Upper lobe of right lung (tissue), 1 donor: ENCODE results near the gene ANGEL2. TPM values are rescaled to one million over a fixed set of nuclear protein-coding genes. Genes with fewer than 3 reads are reported as not detected.

Experiments used
- ATAC-seq: fragments of 200-7000 bp; cut with Tn5 transposase; one replicate; pipeline ENCODE4 v1.9.1; 2020; ENCODE audit warnings: mild to moderate bottlenecking, moderate library complexity
- DNase-seq: peaks from one replicate; pipeline ENCODE4 v3.0.0-alpha.2; 2020
- H3K27ac ChIP-seq: fragments of 200-600 bp; one replicate; pipeline ENCODE4 v1.8.0; 2022
- H3K27me3 ChIP-seq: fragments of 200-600 bp; one replicate; pipeline ENCODE4 v1.8.0; 2022; ENCODE audit warnings: mild to moderate bottlenecking
- H3K36me3 ChIP-seq: fragments of 200-600 bp; one replicate; pipeline ENCODE4 v1.8.0; 2022
- H3K4me1 ChIP-seq: fragments of 200-600 bp; one replicate; pipeline ENCODE4 v1.8.0; 2022
- H3K4me3 ChIP-seq: fragments of 200-600 bp; one replicate; pipeline ENCODE4 v1.8.0; 2022; ENCODE audit warnings: mild to moderate bottlenecking
- H3K9me3 ChIP-seq: fragments of 200-600 bp; one replicate; pipeline ENCODE4 v1.8.0; 2022
- intact Hi-C: fragments of 100-400 bp; cut with DNase I; formaldehyde crosslinking; loops from one replicate; pipeline ENCODE4 v1.11.0; 2022
- long read RNA-seq: library from polyadenylated mRNA; unstranded; transcript quantifications from one replicate; pipeline ENCODE4 v2.0.0, GENCODE V29; 2021
- total RNA-seq: library from RNA; stranded (reverse); fragmentation: NEBNext Ultra II Directional; extraction: Animal tissue kit (Norgen Biotek cat#: 25700); gene quantifications from one replicate; pipeline ENCODE4 v1.2.1, GENCODE V29; 2021
- TF ChIP-seq, protein P1 (sequence below): fragments of 200-600 bp; IDR thresholded peaks from one replicate; pipeline ENCODE4 v1.8.0; 2022; ENCODE audit warnings: antibody characterized with exemption
- donor health status: DM: no; HTN: yes; CAD: no; lungs with severe emphysema.

The ANGEL2 gene, protein sequence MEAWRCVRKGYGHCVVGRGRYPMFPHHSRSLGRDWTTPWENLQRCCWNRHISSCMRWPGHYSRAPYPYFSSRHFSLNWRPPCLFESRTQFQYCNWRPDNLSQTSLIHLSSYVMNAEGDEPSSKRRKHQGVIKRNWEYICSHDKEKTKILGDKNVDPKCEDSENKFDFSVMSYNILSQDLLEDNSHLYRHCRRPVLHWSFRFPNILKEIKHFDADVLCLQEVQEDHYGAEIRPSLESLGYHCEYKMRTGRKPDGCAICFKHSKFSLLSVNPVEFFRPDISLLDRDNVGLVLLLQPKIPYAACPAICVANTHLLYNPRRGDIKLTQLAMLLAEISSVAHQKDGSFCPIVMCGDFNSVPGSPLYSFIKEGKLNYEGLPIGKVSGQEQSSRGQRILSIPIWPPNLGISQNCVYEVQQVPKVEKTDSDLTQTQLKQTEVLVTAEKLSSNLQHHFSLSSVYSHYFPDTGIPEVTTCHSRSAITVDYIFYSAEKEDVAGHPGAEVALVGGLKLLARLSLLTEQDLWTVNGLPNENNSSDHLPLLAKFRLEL
- 32.9 TPM for total RNA-seq
- long read RNA-seq, full-length matches to known transcripts, result 6 of 49 reads
- long read RNA-seq, partial matches to known transcripts, result 2 of 49 reads
- long read RNA-seq, other reads (novel, unspliced or antisense), result 41 of 49 reads

DNA sequence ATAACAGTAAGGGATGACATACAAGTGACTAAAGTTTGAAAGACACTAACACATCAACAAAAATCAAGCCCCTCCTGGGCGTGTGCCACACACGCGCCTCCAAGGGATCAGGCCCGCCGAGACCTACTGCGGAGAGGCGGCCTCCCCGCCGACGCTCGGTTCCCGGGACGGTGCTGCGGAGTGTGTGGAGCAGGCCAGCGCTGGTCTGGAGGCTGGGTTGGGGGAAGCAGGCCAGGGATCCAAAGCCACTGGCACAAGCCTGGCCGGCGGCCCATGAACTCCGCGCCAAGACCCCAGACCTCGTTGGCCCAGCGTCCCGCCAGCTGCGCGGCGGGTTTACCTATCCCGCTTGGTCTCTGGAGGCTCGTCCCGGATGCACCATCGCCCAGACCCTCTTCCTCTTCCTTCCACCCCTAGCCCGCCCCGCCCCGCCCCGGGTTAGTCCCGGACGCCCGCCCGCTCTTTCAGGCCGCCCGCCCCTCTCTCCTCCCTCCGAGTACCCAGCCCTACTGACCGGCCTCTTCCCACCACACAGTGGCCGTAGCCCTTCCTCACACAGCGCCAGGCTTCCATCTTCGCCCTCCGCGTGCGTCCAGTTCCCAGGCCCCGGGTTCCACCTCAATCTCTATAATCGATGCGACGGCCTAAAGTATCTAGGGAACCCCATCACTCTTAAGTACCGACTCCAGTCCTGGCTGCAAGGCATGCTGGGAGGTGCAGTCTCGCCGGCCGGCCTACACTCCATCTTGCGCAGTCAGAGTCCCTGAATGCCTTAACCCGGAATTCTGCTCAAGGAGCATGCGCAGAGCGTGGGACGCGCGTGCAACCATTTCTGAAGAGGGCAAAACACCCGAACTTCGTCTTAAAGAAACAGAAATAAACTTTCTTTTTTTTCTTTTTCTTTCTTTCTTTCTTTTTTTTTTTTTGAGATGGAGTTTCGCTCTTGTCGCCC, at the start of gene ANGEL2:
Gene ANGEL2, minus strand, starts transcription at position 769 of the 952 bp plus-strand sequence. Its CDS starts 196 bp downstream, at position 573.
- Histone ChIP-seq H3K27me3 (no peaks in the 10 kb centered on the region), H3K4me1 (peaks cover 11% of the 10 kb centered on the region), H3K36me3 (peaks cover 23% of the 10 kb centered on the region), H3K27ac (peak within 1 kb of the TSS; percentile 85), H3K4me3 (peak within 1 kb of the TSS; percentile 63), H3K9me3 (no peaks in the 10 kb centered on the region)
- ATAC-seq (peak; percentile 98), DNase-seq (peak; percentile 98)
- intact Hi-C loops, result no loop called here
- TF ChIP-seq, protein P1, sequence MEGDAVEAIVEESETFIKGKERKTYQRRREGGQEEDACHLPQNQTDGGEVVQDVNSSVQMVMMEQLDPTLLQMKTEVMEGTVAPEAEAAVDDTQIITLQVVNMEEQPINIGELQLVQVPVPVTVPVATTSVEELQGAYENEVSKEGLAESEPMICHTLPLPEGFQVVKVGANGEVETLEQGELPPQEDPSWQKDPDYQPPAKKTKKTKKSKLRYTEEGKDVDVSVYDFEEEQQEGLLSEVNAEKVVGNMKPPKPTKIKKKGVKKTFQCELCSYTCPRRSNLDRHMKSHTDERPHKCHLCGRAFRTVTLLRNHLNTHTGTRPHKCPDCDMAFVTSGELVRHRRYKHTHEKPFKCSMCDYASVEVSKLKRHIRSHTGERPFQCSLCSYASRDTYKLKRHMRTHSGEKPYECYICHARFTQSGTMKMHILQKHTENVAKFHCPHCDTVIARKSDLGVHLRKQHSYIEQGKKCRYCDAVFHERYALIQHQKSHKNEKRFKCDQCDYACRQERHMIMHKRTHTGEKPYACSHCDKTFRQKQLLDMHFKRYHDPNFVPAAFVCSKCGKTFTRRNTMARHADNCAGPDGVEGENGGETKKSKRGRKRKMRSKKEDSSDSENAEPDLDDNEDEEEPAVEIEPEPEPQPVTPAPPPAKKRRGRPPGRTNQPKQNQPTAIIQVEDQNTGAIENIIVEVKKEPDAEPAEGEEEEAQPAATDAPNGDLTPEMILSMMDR, result no peak

DNA sequence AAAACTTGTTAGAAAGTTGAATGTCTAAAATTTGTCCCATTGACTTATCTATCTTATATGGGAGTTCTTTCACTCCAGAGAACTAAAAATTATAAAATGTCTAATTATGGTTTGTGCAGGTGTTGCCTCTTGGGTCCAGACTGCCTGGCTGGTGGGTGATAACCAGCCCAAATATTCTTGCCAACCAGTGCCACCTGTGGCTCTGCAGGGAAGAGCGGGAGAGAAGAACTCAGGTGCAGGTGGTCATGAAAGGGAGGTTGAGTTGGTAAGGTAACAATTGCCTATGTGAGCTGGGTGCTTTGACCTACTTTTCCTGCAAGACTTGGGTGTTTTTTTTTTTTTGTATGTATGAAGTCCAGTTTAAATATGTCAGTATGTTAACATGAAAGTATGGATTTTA, 45.6 kb upstream of the ANGEL2 start:
- H3K4me3 ChIP-seq, result no peak overlapping the region
- TF ChIP-seq, protein P1, result no peak
- H3K4me1 ChIP-seq, result no peaks in the 10 kb centered on the region
- H3K9me3 ChIP-seq, result no peaks in the 10 kb centered on the region
- H3K36me3 ChIP-seq, result no peaks in the 10 kb centered on the region
- ATAC-seq (no peak), DNase-seq (no peak)
- H3K27me3 ChIP-seq, result no peaks in the 10 kb centered on the region
- intact Hi-C loops, result no loop called here
- H3K27ac ChIP-seq, result no peak overlapping the region

DNA sequence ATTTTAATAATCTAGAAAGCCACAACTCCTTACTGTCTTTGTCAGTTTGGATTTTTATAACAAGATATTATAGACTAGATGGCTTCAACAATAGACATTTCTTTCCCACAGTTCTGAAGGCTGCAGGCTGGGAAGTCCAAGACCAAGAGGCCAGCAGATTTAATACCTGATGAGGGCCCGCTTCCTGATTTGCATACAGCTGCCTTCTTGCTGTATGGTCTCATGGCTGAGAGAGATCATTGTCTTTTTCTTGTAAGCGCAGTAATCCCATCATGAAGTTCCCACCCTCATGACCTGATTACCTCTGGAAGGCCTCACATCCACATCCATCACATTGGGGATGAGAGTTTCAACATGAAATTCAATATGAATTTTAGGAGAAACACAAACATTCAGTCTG, 45.2 kb upstream of the ANGEL2 start:
- no peak overlapping the region for H3K27ac ChIP-seq
- H3K4me1 ChIP-seq, result no peaks in the 10 kb centered on the region
- H3K36me3 ChIP-seq, result no peaks in the 10 kb centered on the region
- H3K9me3 ChIP-seq, result no peaks in the 10 kb centered on the region
- intact Hi-C loops, result no loop called here
- no peak overlapping the region for H3K4me3 ChIP-seq
- no peak for DNase-seq
- no peak for ATAC-seq
- H3K27me3 ChIP-seq, result no peaks in the 10 kb centered on the region
- TF ChIP-seq, protein P1, result no peak

DNA sequence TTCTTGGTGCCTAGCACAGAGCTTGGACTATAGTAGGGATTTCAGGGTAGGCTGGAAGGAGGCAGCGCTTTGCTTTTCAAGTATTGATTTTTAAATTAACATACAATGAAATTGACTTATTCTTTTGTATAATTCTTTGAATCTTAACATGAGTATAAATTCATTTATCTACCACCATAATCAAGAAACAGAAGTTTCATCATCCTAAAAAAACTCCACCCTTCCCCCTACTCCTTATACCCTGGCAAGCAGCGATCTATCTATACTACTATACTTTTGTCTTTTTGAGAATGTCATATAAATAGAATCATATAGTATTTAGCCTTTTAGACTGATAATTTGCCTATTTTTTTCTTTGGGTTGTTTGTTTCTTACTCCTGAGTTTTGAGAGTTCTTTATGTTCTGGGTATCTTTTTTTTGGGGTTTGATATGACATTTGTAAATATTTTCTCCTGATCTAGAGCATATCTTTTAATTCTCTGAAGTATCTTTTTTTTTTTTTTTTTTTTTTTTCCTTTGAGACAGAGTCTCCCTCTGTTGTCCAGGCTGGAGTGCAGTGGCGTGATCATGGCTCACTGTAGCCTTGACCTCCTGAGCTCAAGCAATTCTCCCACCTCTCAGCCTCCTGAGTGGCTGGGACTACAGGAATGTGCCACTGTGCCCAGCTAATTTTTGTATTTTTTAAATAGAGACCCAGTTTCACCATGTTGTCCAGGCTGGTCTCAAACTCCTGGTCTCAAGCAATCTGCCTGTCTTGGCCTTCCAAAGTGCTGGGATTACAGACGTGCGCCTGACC, 41.8 kb upstream of the ANGEL2 start:
- no peak overlapping the region for H3K4me3 ChIP-seq
- H3K9me3 ChIP-seq, result no peaks in the 10 kb centered on the region
- no peak overlapping the region for H3K27ac ChIP-seq
- no peaks in the 10 kb centered on the region for H3K27me3 ChIP-seq
- peaks cover 2% of the 10 kb centered on the region for H3K4me1 ChIP-seq
- DNase-seq (no peak), ATAC-seq (no peak)
- H3K36me3 ChIP-seq, result no peaks in the 10 kb centered on the region
- intact Hi-C loops, result no loop called here
- TF ChIP-seq, protein P1, result no peak

DNA sequence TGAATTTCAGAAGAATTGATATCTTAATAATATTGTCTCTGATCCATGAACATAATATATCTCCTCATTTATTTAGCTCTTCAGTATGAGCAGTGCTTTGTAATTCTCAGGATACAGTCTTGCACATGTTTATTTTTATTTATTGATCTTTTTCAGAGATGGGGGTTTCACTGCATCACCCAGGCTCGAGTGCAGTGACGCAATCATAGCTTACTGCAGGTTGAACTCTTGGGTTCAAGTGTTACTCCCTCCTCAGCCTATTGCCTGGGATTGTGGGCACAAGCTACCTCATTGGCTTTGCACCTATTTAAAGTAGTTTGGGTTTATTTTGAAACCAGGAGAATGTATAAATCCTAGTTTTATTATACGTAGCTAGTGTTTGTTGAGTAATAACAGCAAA, 40.1 kb upstream of the ANGEL2 start:
- DNase-seq (no peak), ATAC-seq (no peak)
- Histone ChIP-seq H3K27me3 (no peaks in the 10 kb centered on the region), H3K36me3 (no peaks in the 10 kb centered on the region), H3K4me1 (peaks cover 6% of the 10 kb centered on the region), H3K4me3 (no peak overlapping the region), H3K9me3 (no peaks in the 10 kb centered on the region), H3K27ac (no peak overlapping the region)
- intact Hi-C loops, result no loop called here
- TF ChIP-seq, protein P1, result no peak
